Measurements from ENCODE around the gene USP10. TPM values are rescaled to one million over a fixed set of nuclear protein-coding genes. Genes with fewer than 3 reads are reported as not detected.

USP10 gene
- total RNA-seq, 4 donors from 2014 or later: 63.0 to 98.4 (median 70.9) TPM

DNA sequence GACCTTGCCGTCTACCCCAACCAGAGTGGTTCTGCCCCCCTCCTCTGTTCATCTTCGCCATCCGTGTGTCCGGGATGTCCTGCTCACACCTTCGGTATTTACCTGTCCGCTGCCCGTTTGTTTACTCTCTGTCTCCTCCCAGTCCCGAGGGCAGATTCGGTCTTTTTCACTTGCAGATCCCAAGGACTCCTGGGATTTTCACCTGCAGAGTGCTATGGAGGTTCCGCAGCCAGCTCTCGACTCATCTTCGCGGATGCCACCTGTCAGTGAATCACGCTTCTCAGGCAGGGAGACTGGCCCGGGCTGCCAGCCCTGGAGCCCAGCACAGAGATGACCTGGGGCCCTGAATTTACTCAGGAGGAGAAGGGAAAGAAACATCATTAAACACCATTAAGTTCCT is 128.1 kb downstream of the USP10 start:
- 90 to 92% methylated on average over 15 of the region's 15 CpGs for WGBS, 2 donors
- Histone ChIP-seq H3K27ac (no peak overlapping the region), H3K4me3 (replicated peaks in 1 of 3) (no peak overlapping the region), H3K9me3 (no peaks in the 10 kb centered on the region), H3K36me3 (no peaks in the 10 kb centered on the region), H3K27me3 (no peaks in the 10 kb centered on the region), H3K4me1 (peaks cover 7 to 20% of the 10 kb centered on the region in 2 donors)
- no peak for DNase-seq
- TF ChIP-seq POLR2A (IDR thresholded peaks at IDR 0.05): no peak
- TF ChIP-seq, protein P1, sequence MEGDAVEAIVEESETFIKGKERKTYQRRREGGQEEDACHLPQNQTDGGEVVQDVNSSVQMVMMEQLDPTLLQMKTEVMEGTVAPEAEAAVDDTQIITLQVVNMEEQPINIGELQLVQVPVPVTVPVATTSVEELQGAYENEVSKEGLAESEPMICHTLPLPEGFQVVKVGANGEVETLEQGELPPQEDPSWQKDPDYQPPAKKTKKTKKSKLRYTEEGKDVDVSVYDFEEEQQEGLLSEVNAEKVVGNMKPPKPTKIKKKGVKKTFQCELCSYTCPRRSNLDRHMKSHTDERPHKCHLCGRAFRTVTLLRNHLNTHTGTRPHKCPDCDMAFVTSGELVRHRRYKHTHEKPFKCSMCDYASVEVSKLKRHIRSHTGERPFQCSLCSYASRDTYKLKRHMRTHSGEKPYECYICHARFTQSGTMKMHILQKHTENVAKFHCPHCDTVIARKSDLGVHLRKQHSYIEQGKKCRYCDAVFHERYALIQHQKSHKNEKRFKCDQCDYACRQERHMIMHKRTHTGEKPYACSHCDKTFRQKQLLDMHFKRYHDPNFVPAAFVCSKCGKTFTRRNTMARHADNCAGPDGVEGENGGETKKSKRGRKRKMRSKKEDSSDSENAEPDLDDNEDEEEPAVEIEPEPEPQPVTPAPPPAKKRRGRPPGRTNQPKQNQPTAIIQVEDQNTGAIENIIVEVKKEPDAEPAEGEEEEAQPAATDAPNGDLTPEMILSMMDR (IDR thresholded peaks at IDR 0.05): no peak
- intact Hi-C loops (cut with DNase I): no loop called here

DNA sequence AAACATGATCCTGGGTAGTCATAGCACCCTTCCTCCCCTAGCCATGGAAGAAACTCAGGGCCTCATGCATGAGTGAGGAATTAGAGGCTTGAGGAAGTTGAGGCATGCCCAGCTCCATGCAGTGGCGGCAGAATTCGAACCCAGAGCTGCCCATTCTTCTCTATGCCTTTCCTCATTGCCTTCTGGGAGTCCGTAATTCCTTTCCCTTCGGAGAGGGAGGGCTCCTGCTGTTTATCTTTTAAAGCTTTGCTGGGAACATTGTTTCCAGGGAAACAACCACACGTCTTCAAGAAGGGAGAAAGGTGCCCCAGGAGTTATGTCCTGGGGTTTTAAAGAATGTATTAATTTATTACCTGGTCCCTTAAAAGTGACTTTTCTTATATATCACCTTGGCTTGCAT is 128.5 kb downstream of the USP10 start:
- 77 to 89% methylated on average over 5 of the region's 5 CpGs for WGBS, 2 donors
- no peak overlapping the region for H3K4me3 ChIP-seq (replicated peaks in 1 of 3)
- no peak for DNase-seq
- intact Hi-C loops (cut with DNase I): no loop called here
- H3K4me1 ChIP-seq: peaks cover 7 to 24% of the 10 kb centered on the region in 2 donors
- no peaks in the 10 kb centered on the region for H3K36me3 ChIP-seq
- H3K9me3 ChIP-seq: no peaks in the 10 kb centered on the region
- TF ChIP-seq, protein P1 (IDR thresholded peaks at IDR 0.05): no peak
- TF ChIP-seq POLR2A (IDR thresholded peaks at IDR 0.05): no peak
- no peaks in the 10 kb centered on the region for H3K27me3 ChIP-seq
- no peak overlapping the region for H3K27ac ChIP-seq

Other genes starting within 250 kb of the USP10 start
- gene MEAK7, start 195.3 kb upstream of the USP10 start, total RNA-seq: 10 to 100 TPM; 14.5 to 19.2 (median 16.3) TPM
- 10 to 100 TPM; 26.0 to 39.7 (median 31.4) TPM for gene COTL1, start 81.9 kb upstream of the USP10 start, total RNA-seq
- gene KLHL36, start 51.5 kb upstream of the USP10 start, total RNA-seq: 100 to 1,000 TPM in 1 of 4 donors, 10 to 100 TPM in 3; 61.7 to 107 (median 78.0) TPM
- 100 to 1,000 TPM in 2 of 4 donors, 10 to 100 TPM in 2; 48.0 to 261 (median 108) TPM for gene CRISPLD2, start 120.0 kb downstream of the USP10 start, total RNA-seq